SU-DHL-6 (cell line): Measurements from ENCODE around the gene MRRF.

Experiments
- H2AFZ ChIP-seq: fragments of 200-600 bp; sonication (generic); 2 replicates; pipeline ENCODE4 v1.6.1; 2014; ENCODE audit warnings: low read depth, mild to moderate bottlenecking, moderate library complexity, mixed read lengths, antibody characterized with exemption, low read length; ENCODE audit not compliant: severe bottlenecking
- H3F3A ChIP-seq: fragments of 200-600 bp; shearing (Covaris generic); 2 replicates; pipeline ENCODE4 v1.6.0; 2016; ENCODE audit warnings: antibody characterized with exemption, mild to moderate bottlenecking; ENCODE audit not compliant: insufficient read depth
- H3K27ac ChIP-seq: fragments of 200-600 bp; sonication (generic); 2 replicates; pipeline ENCODE4 v1.5.1; 2016; ENCODE audit warnings: low read depth, mild to moderate bottlenecking, low read length, moderate library complexity, mixed read lengths
- H3K27me3 ChIP-seq: fragments of 200-600 bp; sonication (generic), shearing (Covaris generic); 2 replicates; pipeline ENCODE4 v1.6.0; 2014; ENCODE audit warnings: mild to moderate bottlenecking, low read length
- H3K36me3 ChIP-seq: fragments of 200-600 bp; sonication (generic); 2 replicates; pipeline ENCODE4 v1.6.1; 2014; ENCODE audit warnings: mild to moderate bottlenecking, low read length, mixed read lengths
- H3K4me2 ChIP-seq: fragments of 300-600, 200-600 bp; shearing (Covaris generic), sonication (generic); 2 replicates; pipeline ENCODE4 v1.6.0; 2014; ENCODE audit warnings: low read length, low read depth, mild to moderate bottlenecking; ENCODE audit not compliant: poor library complexity, severe bottlenecking
- H3K4me3 ChIP-seq: fragments of 200-600 bp; sonication (generic); 2 replicates; pipeline ENCODE4 v1.5.1; 2014; ENCODE audit warnings: antibody characterized with exemption, low read length, mild to moderate bottlenecking, mixed read lengths; ENCODE audit not compliant: insufficient read depth, poor library complexity, severe bottlenecking
- H3K79me2 ChIP-seq: fragments of 200-600 bp; sonication (generic); 2 replicates; pipeline ENCODE4 v1.6.1; 2014; ENCODE audit warnings: mild to moderate bottlenecking, low read length, moderate library complexity; ENCODE audit not compliant: insufficient read depth
- H3K9ac ChIP-seq: fragments of 200-600 bp; sonication (generic); 2 replicates; pipeline ENCODE4 v1.7.0; 2014; ENCODE audit warnings: mild to moderate bottlenecking, low read length
- H3K9me2 ChIP-seq: fragments of 200-600 bp; sonication (generic); replicated peaks from 2 replicates; pipeline ENCODE4 v1.6.1; 2014; ENCODE audit warnings: low read length; ENCODE audit not compliant: insufficient read depth
- H3K9me3 ChIP-seq: fragments of 200-600 bp; sonication (generic); 2 replicates; pipeline ENCODE4 v1.6.1; 2014; ENCODE audit warnings: low read length, mixed read lengths; ENCODE audit not compliant: insufficient read depth
- H4K20me1 ChIP-seq: fragments of 200-600 bp; sonication (generic); 2 replicates; pipeline ENCODE4 v1.6.1; 2014; ENCODE audit warnings: low read depth, mild to moderate bottlenecking, antibody characterized with exemption, low read length, moderate library complexity, mixed read lengths
- EZH2phosphoT487 ChIP-seq: fragments of 200-600 bp; sonication (generic), shearing (Covaris generic); conservative IDR thresholded peaks from 2 replicates; pipeline ENCODE4 v1.6.1; 2018; ENCODE audit warnings: mild to moderate bottlenecking, antibody characterized with exemption, low read length, moderate library complexity, mixed read lengths
- TF ChIP-seq, protein P1 (sequence below): fragments of 200-600 bp; sonication (generic); IDR thresholded peaks from one replicate; pipeline ENCODE4 v1.5.1; 2017; ENCODE audit warnings: antibody characterized with exemption, mild to moderate bottlenecking, low read length, moderate library complexity; ENCODE audit not compliant: insufficient read depth, poor library complexity, severe bottlenecking

Gene MRRF

DNA sequence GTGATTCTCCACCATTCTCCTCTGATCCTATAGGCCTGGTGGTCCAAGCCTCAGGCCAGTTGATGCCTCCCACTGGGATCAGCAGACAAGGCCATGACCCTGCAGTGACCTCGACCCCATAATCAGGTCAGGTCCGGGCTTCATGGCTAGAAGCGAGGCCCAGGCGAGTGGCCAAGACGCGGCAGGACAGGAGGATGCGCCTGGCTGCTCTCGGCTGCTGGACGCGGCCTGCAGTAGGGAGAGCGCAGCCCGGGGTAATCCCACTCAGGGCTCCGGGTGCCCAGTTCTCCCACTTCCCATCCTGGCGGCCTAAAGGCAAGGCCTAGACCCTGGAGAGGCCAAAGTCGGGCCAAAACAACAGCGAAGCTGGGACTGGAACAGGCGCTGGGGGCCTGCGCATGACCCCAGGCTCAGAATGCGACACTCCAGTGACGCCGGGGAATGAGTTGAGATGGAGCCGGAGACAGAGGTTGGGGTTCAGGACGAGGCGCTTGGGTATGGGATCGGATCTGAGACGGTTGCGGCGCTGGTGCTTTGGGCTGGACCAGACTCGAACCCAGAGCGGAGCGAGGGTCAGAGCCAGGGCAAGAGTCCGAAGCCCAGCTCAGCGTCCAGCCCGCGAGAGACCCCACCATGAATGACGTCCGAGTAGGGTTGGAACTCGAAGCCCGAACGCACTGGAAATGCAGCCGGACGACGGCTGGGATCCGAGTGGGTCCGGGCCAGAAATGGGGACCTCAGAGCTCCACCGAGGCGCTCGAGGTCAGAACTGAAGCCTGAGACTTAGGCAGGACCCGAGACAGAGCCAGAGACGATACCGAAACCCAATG lies 39.2 kb upstream of the MRRF start:
- no peaks in the 10 kb centered on the region for H3K27me3 ChIP-seq
- no peaks in the 10 kb centered on the region for H3K9me2 ChIP-seq
- no peaks in the 10 kb centered on the region for H3K79me2 ChIP-seq
- H3K36me3 ChIP-seq = no peaks in the 10 kb centered on the region
- H4K20me1 ChIP-seq = no peaks in the 10 kb centered on the region
- no peak for TF ChIP-seq EZH2phosphoT487
- TF ChIP-seq, protein P1, sequence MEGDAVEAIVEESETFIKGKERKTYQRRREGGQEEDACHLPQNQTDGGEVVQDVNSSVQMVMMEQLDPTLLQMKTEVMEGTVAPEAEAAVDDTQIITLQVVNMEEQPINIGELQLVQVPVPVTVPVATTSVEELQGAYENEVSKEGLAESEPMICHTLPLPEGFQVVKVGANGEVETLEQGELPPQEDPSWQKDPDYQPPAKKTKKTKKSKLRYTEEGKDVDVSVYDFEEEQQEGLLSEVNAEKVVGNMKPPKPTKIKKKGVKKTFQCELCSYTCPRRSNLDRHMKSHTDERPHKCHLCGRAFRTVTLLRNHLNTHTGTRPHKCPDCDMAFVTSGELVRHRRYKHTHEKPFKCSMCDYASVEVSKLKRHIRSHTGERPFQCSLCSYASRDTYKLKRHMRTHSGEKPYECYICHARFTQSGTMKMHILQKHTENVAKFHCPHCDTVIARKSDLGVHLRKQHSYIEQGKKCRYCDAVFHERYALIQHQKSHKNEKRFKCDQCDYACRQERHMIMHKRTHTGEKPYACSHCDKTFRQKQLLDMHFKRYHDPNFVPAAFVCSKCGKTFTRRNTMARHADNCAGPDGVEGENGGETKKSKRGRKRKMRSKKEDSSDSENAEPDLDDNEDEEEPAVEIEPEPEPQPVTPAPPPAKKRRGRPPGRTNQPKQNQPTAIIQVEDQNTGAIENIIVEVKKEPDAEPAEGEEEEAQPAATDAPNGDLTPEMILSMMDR = no peak
- H3K9ac ChIP-seq = no peak overlapping the region
- no peaks in the 10 kb centered on the region for H3K9me3 ChIP-seq
- H3K27ac ChIP-seq = no peak overlapping the region
- no peaks in the 10 kb centered on the region for H3F3A ChIP-seq
- H3K4me3 ChIP-seq = no peak overlapping the region
- no peak overlapping the region for H3K4me2 ChIP-seq
- H2AFZ ChIP-seq = no peak overlapping the region

- no peak overlapping the region for H2AFZ ChIP-seq
Measured at GRCh38 chr9:122226142-122226757, 38.4 kb upstream of the MRRF start.

DNA sequence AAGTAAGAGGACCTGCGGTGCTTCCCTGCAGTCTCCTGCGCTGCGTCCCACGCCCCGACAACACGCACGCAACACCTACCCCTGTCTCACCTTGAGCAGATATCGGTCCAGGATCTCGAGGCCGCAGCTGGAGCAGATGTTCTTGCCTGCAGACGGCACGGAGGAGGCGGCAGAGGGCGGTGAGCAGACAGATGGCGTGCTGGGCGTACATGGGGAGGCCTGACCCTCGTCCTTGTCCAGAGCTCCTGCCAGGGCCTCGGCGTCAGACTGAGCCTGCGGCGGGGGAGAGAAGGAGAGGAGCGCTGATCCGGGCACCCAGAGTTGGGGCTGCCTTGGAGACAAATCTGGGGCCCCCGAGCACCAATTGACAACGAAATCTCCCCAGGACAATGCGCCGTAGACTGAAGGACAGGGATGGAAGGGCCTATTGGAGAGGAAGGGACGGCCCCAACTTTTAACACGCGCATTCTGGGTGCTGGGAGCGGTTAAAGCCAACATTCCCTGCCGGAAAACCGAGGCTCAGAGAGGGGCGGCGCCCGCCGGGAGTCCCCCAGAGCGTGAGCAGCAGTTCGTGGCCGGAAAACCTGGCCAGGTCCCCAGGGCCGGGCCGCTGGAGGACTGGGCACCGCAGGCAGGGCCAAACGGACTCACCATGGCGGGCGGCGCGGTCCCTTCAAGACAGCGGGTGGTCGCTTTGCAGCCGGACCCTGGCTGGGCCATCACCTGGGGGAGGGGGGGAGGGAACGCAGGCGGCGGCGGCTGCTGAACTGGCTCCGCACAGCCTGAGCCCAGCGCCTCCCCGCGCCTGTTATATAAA lies 37.7 kb upstream of the MRRF start:
- Histone ChIP-seq H3K4me3 (no peak overlapping the region), H3K4me2 (no peak overlapping the region), H3F3A (no peaks in the 10 kb centered on the region), H3K27me3 (no peaks in the 10 kb centered on the region), H2AFZ (no peak overlapping the region), H4K20me1 (no peaks in the 10 kb centered on the region), H3K79me2 (no peaks in the 10 kb centered on the region), H3K9ac (no peak overlapping the region), H3K36me3 (no peaks in the 10 kb centered on the region), H3K27ac (no peak overlapping the region), H3K9me3 (no peaks in the 10 kb centered on the region), H3K9me2 (no peaks in the 10 kb centered on the region)
- no peak for TF ChIP-seq EZH2phosphoT487
- TF ChIP-seq, protein P1 = no peak

More at GRCh38 chr9:122226142-122226757, 38.4 kb upstream of the MRRF start:
- H3K4me3 ChIP-seq = no peak overlapping the region
- no peaks in the 10 kb centered on the region for H3K36me3 ChIP-seq
- H3K9me3 ChIP-seq = no peaks in the 10 kb centered on the region
- no peaks in the 10 kb centered on the region for H3K79me2 ChIP-seq
- TF ChIP-seq EZH2phosphoT487 = no peak
- TF ChIP-seq, protein P1 = no peak
- H3K9ac ChIP-seq = no peak overlapping the region
- H3K4me2 ChIP-seq = no peak overlapping the region
- H3K27ac ChIP-seq = no peak overlapping the region
- no peaks in the 10 kb centered on the region for H3F3A ChIP-seq
- H4K20me1 ChIP-seq = no peaks in the 10 kb centered on the region
- no peaks in the 10 kb centered on the region for H3K27me3 ChIP-seq
- no peaks in the 10 kb centered on the region for H3K9me2 ChIP-seq
